ENCODE results near the gene PAPSS1.

Gene PAPSS1

DNA sequence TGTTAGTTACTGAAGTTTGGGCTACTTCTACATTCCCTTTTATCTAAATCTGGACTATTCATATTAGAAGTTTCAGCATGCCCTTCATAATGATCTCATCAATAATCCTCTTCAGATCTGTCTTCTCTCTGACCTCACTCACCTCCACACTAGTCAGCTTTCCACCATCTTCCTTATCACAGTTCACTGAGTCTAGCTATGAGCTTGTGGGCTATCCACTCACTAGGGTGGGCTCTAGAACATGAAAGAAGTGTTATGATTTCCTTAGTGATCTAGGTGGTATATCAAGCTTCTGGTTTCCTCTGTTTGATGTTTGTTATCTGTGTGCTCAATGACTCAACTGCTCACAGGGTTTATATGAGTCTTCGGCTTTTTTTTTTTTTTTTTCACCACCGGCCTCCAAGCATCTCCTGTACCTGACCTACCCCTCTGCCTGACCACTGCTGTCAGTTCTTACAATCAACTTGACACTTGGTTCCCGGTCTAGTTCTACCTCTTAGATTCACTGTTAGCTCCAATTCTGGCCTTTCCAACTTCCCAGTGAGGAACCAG lies 103.1 kb downstream of the PAPSS1 start:
- no peak overlapping the region for H3K27ac ChIP-seq (ENCODE audit: low read depth, low read length)
- H3K9me3 ChIP-seq (ENCODE audit: control insufficient read depth, insufficient read depth, low read length): no peaks in the 10 kb centered on the region
- no peak overlapping the region for H3K4me2 ChIP-seq (ENCODE audit: low read length)
- H3K27me3 ChIP-seq (ENCODE audit: control insufficient read depth, low read length): no peaks in the 10 kb centered on the region
- no peaks in the 10 kb centered on the region for H3K9me2 ChIP-seq (replicated peaks; ENCODE audit: control insufficient read depth, low read length)
- no peak for TF ChIP-seq EZH2phosphoT487 (IDR thresholded peaks at IDR 0.05; ENCODE audit: borderline replicate concordance, low read length)
- TF ChIP-seq, protein P1, sequence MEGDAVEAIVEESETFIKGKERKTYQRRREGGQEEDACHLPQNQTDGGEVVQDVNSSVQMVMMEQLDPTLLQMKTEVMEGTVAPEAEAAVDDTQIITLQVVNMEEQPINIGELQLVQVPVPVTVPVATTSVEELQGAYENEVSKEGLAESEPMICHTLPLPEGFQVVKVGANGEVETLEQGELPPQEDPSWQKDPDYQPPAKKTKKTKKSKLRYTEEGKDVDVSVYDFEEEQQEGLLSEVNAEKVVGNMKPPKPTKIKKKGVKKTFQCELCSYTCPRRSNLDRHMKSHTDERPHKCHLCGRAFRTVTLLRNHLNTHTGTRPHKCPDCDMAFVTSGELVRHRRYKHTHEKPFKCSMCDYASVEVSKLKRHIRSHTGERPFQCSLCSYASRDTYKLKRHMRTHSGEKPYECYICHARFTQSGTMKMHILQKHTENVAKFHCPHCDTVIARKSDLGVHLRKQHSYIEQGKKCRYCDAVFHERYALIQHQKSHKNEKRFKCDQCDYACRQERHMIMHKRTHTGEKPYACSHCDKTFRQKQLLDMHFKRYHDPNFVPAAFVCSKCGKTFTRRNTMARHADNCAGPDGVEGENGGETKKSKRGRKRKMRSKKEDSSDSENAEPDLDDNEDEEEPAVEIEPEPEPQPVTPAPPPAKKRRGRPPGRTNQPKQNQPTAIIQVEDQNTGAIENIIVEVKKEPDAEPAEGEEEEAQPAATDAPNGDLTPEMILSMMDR (IDR thresholded peaks at IDR 0.05; ENCODE audit: low read depth, low read length, poor library complexity, severe bottlenecking): no peak
- no peaks in the 10 kb centered on the region for H3K4me1 ChIP-seq (ENCODE audit: control insufficient read depth, low read length)
- H3F3A ChIP-seq (ENCODE audit: control insufficient read depth, insufficient read depth): no peaks in the 10 kb centered on the region
- H3K79me2 ChIP-seq (ENCODE audit: control insufficient read depth, low read length): no peaks in the 10 kb centered on the region
- peaks cover 7% of the 10 kb centered on the region for H3K36me3 ChIP-seq (ENCODE audit: control insufficient read depth, low read length)
- H4K20me1 ChIP-seq (ENCODE audit: control insufficient read depth, insufficient read depth, low read depth, low read length): no peaks in the 10 kb centered on the region
- no peak overlapping the region for H3K4me3 ChIP-seq (ENCODE audit: low read length)

DNA sequence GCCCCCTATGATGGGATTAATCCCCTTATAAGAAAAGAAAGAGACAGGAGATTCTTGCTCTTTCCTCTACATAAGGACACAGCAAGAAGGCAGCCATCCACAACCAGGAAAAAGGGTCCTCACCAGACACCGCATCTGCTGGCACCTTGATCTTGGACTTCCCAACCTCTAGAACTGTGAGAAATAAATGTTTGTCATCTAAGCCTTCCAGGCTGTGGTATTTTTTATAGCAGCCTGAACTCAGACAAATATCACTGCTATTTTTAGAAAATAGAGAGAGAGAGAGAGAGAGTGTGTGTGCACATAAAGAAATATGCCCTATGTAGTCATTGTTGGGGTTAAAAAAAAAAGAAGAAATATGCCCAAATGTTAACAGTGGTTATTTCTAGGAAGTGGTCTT lies 104.2 kb downstream of the PAPSS1 start:
- H3K9me2 ChIP-seq (replicated peaks; ENCODE audit: control insufficient read depth, low read length): no peaks in the 10 kb centered on the region
- H3K27ac ChIP-seq (ENCODE audit: low read depth, low read length): no peak overlapping the region
- no peaks in the 10 kb centered on the region for H3K27me3 ChIP-seq (ENCODE audit: control insufficient read depth, low read length)
- H3K4me1 ChIP-seq (ENCODE audit: control insufficient read depth, low read length): no peaks in the 10 kb centered on the region
- H4K20me1 ChIP-seq (ENCODE audit: control insufficient read depth, insufficient read depth, low read depth, low read length): no peaks in the 10 kb centered on the region
- H3K79me2 ChIP-seq (ENCODE audit: control insufficient read depth, low read length): no peaks in the 10 kb centered on the region
- TF ChIP-seq EZH2phosphoT487 (IDR thresholded peaks at IDR 0.05; ENCODE audit: borderline replicate concordance, low read length): no peak
- TF ChIP-seq, protein P1 (IDR thresholded peaks at IDR 0.05; ENCODE audit: low read depth, low read length, poor library complexity, severe bottlenecking): no peak
- peaks cover 7% of the 10 kb centered on the region for H3K36me3 ChIP-seq (ENCODE audit: control insufficient read depth, low read length)
- H3K9me3 ChIP-seq (ENCODE audit: control insufficient read depth, insufficient read depth, low read length): no peaks in the 10 kb centered on the region
- no peak overlapping the region for H3K4me2 ChIP-seq (ENCODE audit: low read length)
- H3F3A ChIP-seq (ENCODE audit: control insufficient read depth, insufficient read depth): no peaks in the 10 kb centered on the region
- H3K4me3 ChIP-seq (ENCODE audit: low read length): no peak overlapping the region

DNA sequence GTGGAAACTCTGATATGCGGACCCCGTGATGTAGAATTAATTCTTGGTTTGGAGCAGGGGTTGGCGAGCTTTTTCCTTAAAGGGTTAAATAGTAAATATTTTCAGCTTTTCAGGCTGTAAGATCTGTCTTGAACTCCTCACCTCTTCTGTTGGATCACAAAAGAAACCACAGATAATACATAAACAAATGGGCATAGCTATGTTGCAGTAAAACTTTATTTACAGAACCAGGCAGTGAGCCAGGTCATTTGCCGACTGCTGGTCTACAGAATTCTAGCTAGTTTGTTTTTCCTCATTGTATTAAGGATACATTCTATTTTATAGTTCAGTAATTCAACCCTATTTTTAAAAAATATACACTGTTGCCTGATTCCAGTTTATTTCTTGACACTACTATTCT lies 116.6 kb downstream of the PAPSS1 start:
- TF ChIP-seq EZH2phosphoT487 (IDR thresholded peaks at IDR 0.05; ENCODE audit: borderline replicate concordance, low read length): no peak
- Histone ChIP-seq H3K4me2 (ENCODE audit: low read length) (no peak overlapping the region), H3K27ac (ENCODE audit: low read depth, low read length) (no peak overlapping the region), H3F3A (ENCODE audit: control insufficient read depth, insufficient read depth) (no peaks in the 10 kb centered on the region), H3K4me3 (ENCODE audit: low read length) (no peak overlapping the region), H3K27me3 (ENCODE audit: control insufficient read depth, low read length) (no peaks in the 10 kb centered on the region), H3K9me2 (replicated peaks; ENCODE audit: control insufficient read depth, low read length) (no peaks in the 10 kb centered on the region), H3K36me3 (ENCODE audit: control insufficient read depth, low read length) (no peaks in the 10 kb centered on the region), H3K4me1 (ENCODE audit: control insufficient read depth, low read length) (no peaks in the 10 kb centered on the region), H3K9me3 (ENCODE audit: control insufficient read depth, insufficient read depth, low read length) (no peaks in the 10 kb centered on the region), H4K20me1 (ENCODE audit: control insufficient read depth, insufficient read depth, low read depth, low read length) (no peaks in the 10 kb centered on the region), H3K79me2 (ENCODE audit: control insufficient read depth, low read length) (no peaks in the 10 kb centered on the region)

DNA sequence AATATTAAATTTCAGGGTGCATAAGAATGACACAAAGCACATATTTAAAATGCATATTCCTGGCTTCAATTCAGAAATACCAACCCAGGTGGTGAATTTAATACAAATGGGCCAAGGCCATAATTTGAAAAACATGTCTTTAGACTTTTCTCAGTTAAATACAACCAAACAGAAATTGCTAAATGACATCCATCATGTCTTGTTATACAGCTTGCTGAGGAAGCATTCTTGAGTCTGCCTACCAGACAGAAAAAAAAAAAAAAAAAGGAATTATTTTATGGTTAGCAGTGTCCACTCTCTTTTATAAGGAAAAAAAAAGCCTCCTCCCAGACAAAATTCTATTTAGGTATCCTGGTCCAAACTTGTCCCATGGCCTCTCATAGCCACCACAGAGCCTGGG lies 119.1 kb downstream of the PAPSS1 start:
- no peaks in the 10 kb centered on the region for H3K4me1 ChIP-seq (ENCODE audit: control insufficient read depth, low read length)
- no peaks in the 10 kb centered on the region for H3K36me3 ChIP-seq (ENCODE audit: control insufficient read depth, low read length)
- no peaks in the 10 kb centered on the region for H3F3A ChIP-seq (ENCODE audit: control insufficient read depth, insufficient read depth)
- no peak overlapping the region for H3K4me3 ChIP-seq (ENCODE audit: low read length)
- no peaks in the 10 kb centered on the region for H3K27me3 ChIP-seq (ENCODE audit: control insufficient read depth, low read length)
- no peaks in the 10 kb centered on the region for H3K9me3 ChIP-seq (ENCODE audit: control insufficient read depth, insufficient read depth, low read length)
- TF ChIP-seq, protein P1 (IDR thresholded peaks at IDR 0.05; ENCODE audit: low read depth, low read length, poor library complexity, severe bottlenecking): no peak
- TF ChIP-seq EZH2phosphoT487 (IDR thresholded peaks at IDR 0.05; ENCODE audit: borderline replicate concordance, low read length): no peak
- no peak overlapping the region for H3K27ac ChIP-seq (ENCODE audit: low read depth, low read length)
- no peaks in the 10 kb centered on the region for H4K20me1 ChIP-seq (ENCODE audit: control insufficient read depth, insufficient read depth, low read depth, low read length)
- no peaks in the 10 kb centered on the region for H3K9me2 ChIP-seq (replicated peaks; ENCODE audit: control insufficient read depth, low read length)
- no peaks in the 10 kb centered on the region for H3K79me2 ChIP-seq (ENCODE audit: control insufficient read depth, low read length)
- no peak overlapping the region for H3K4me2 ChIP-seq (ENCODE audit: low read length)

Measured in DOHH2 (cell line).